Activated naive CD8-positive, alpha-beta T cell treated with anti-CD3 and anti-CD28 coated beads, Interleukin-2, amount 10 ng/mL, durations not matched to agents 7 days and 5 days (primary cell): ENCODE data around the gene WASL. TPM values are rescaled to one million over a fixed set of nuclear protein-coding genes. Genes with fewer than 3 reads are reported as not detected.

Source experiments
- ATAC-seq: fragments of 150-1000 bp; cut with Tn5 transposase; one replicate; pipeline ENCODE4 v1.10.0; 2021; ENCODE audit warnings: low read depth, moderate library complexity
- POLR2A ChIA-PET: fragments of 350-600 bp; sonication (Branson Sonifier 250); formaldehyde crosslinking; loops from one replicate; lab custom pipeline; 2021; ENCODE audit warnings: antibody characterized with exemption; lab: Charles Lee
- DNase-seq: peaks from one replicate; pipeline ENCODE4 v3.0.0; 2021
- H3K27ac Mint-ChIP-seq: one replicate; pipeline ENCODE4 v1.8.0; 2022; ENCODE audit warnings: mild to moderate bottlenecking, mixed read lengths
- H3K27me3 Mint-ChIP-seq: one replicate; pipeline ENCODE4 v1.8.0; 2022; ENCODE audit warnings: mild to moderate bottlenecking, moderate library complexity, mixed read lengths
- H3K36me3 Mint-ChIP-seq: one replicate; pipeline ENCODE4 v1.8.0; 2021; ENCODE audit warnings: mild to moderate bottlenecking, mixed read lengths
- H3K4me1 Mint-ChIP-seq: one replicate; pipeline ENCODE4 v1.8.0; 2021; ENCODE audit warnings: mixed read lengths
- H3K4me3 Mint-ChIP-seq: one replicate; pipeline ENCODE4 v1.8.0; 2022; ENCODE audit warnings: mild to moderate bottlenecking, moderate library complexity, mixed read lengths
- H3K9me3 Mint-ChIP-seq: one replicate; pipeline ENCODE4 v1.8.0; 2021; ENCODE audit warnings: mixed read lengths
- total RNA-seq, 2 experiments: library from RNA; stranded (reverse); gene quantifications; one replicate each; pipeline ENCODE4 v1.2.3, GENCODE V29; 2021

The WASL gene
- total RNA-seq, 2 experiments from 2014 or later, result 11.8 to 12.0 TPM

DNA sequence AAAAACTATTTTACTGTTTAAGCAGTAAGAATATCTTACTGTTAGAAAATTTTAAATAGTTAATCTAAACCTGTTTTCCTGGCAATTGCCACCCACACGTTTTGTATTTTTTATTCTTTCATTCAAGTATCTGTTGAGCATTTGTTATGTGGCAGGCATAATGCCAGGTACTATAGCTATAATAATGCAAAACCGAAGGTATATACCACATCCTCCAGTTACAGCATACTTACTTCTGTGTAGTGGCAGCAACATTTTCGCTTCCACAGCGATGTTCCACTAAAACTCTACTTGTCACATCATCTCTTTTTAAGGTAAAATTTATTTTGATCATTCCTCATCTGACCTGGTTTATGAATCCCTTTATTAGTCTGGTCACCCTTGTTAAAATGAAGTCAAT, 30.0 kb downstream of the WASL start:
- peak; percentile 88 for ATAC-seq
- Mint-ChIP-seq H3K36me3 (peaks cover 13% of the 10 kb centered on the region), H3K4me1 (peaks cover 42% of the 10 kb centered on the region), H3K27ac (peak overlapping the region; percentile 83), H3K9me3 (no peaks in the 10 kb centered on the region), H3K4me3 (peak overlapping the region; percentile 72), H3K27me3 (no peaks in the 10 kb centered on the region)
- POLR2A ChIA-PET, result interaction anchor here (1.0 to 3.6 kb wide), 2 partner anchors 30 to 161 kb away, joined by 3 to 20 read pairs; partner anchors contain the start of genes NDUFA5 and WASL
- DNase-seq, result no peak

- ATAC-seq, result no peak
Observed at GRCh38 chr7:123717689-123718088, 31.1 kb downstream of the WASL start.

DNA sequence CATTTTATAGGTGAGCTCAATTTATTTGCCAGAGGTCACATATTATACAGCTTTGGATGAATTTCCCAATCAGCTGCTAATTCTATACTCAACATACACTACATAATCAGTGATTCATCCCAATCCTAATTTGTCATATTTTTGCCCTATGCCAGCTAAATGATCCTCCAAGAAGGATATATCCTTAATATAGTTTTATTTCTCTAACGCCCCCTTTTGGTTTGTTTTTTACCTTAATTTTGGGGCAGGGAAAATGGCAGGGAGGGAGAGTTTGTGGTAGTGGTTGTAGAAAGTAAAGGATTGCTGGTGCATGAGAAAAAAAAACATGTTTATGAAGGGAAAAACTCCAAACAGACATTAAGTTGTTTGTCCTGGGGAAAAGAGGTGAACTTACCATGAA, 31.9 kb downstream of the WASL start:
- no peak overlapping the region for H3K4me3 Mint-ChIP-seq
- POLR2A ChIA-PET, result interaction anchor here (3.6 kb wide), 1 partner anchor 32 kb away, joined by 20 read pairs; the partner anchor contains the start of gene WASL
- peaks cover 55% of the 10 kb centered on the region for H3K4me1 Mint-ChIP-seq
- H3K27me3 Mint-ChIP-seq, result no peaks in the 10 kb centered on the region
- ATAC-seq (no peak), DNase-seq (no peak)
- no peak overlapping the region for H3K27ac Mint-ChIP-seq
- H3K9me3 Mint-ChIP-seq, result no peaks in the 10 kb centered on the region
- peaks cover 16% of the 10 kb centered on the region for H3K36me3 Mint-ChIP-seq

More at GRCh38 chr7:123717689-123718088, 31.1 kb downstream of the WASL start:
- Mint-ChIP-seq H3K4me1 (peaks cover 47% of the 10 kb centered on the region), H3K27me3 (no peaks in the 10 kb centered on the region), H3K9me3 (no peaks in the 10 kb centered on the region), H3K27ac (no peak overlapping the region), H3K36me3 (peaks cover 16% of the 10 kb centered on the region), H3K4me3 (no peak overlapping the region)
- POLR2A ChIA-PET, result interaction anchor here (3.6 kb wide), 1 partner anchor 31 kb away, joined by 20 read pairs; the partner anchor contains the start of gene WASL
- no peak for DNase-seq

- H3K4me3 Mint-ChIP-seq, result no peak overlapping the region
- H3K27me3 Mint-ChIP-seq, result no peaks in the 10 kb centered on the region
- ATAC-seq (no peak), DNase-seq (no peak)
- H3K36me3 Mint-ChIP-seq, result peaks cover 16% of the 10 kb centered on the region
- POLR2A ChIA-PET, result interaction anchor here (0.8 kb wide), 1 partner anchor 33 kb away, joined by 3 read pairs; the partner anchor contains the start of gene WASL
- H3K9me3 Mint-ChIP-seq, result no peaks in the 10 kb centered on the region
- no peak overlapping the region for H3K27ac Mint-ChIP-seq
- H3K4me1 Mint-ChIP-seq, result peaks cover 61% of the 10 kb centered on the region
Observed at GRCh38 chr7:123715799-123716198, 33.0 kb downstream of the WASL start.

DNA sequence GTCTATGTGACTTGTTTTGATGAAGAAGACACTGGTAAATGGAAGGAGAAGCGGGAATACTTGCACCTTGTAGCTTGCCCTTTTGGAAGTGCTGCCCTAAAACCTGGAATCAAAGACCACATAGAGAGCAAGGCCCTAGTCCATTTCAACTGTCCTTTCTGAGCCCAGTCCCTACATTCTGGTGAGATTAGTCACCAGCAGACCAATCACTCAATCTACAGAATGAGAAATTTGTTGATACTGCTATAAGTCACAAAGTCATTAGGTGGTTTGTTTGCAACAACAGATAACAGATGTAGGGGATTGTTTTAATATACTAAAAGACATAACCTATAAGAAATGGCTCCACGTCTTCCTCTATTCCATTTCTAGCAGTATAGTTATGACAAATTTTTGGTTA, 33.6 kb downstream of the WASL start:
- Mint-ChIP-seq H3K4me3 (no peak overlapping the region), H3K36me3 (peaks cover 16% of the 10 kb centered on the region), H3K4me1 (peaks cover 64% of the 10 kb centered on the region), H3K27me3 (no peaks in the 10 kb centered on the region), H3K9me3 (no peaks in the 10 kb centered on the region), H3K27ac (no peak overlapping the region)
- DNase-seq (no peak), ATAC-seq (no peak)
- POLR2A ChIA-PET, result interaction anchor here (0.8 kb wide), 1 partner anchor 34 kb away, joined by 3 read pairs; the partner anchor contains the start of gene WASL

DNA sequence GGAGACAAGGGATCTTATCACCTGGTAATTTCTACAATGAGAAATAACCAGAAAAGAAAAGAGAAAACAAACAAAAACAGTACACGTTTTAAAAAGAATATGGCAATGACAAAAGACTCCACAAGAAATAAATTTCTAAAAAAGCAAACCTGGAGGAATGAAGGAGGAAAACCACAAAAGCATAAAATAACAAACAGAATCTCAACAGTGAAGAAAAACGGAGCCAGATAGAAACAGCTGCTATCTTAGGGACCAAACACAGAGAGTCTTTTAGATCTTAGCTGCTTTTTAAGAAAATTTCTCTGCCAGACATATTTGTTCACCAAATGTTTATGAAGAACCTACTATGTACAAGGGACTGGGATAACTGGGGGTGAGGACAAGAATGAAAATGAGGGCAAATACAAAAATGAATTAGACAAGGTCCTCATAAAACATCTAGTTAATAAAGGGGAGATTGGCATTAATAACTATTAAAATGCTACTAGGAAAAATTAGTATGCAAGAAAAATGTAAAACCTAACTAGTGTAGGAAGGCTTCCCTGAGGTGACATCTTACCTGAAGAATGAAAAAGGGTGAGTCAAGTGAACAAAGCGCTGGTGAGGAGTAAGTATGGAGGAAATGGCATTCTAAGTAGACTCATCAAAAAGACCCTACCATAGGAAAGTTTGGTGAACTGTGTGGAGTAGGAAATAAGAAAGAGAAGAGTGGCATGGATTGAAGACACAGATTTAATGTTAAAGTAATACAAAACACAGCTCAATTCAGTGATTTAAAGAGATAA, 34.3 kb downstream of the WASL start:
- Mint-ChIP-seq H3K4me1 (peaks cover 59% of the 10 kb centered on the region), H3K27ac (peak overlapping the region; percentile 6), H3K27me3 (no peaks in the 10 kb centered on the region), H3K9me3 (no peaks in the 10 kb centered on the region), H3K4me3 (peak overlapping the region; percentile 11), H3K36me3 (peaks cover 17% of the 10 kb centered on the region)
- ATAC-seq (no peak), DNase-seq (no peak)
- POLR2A ChIA-PET, result interaction anchor here (1.1 kb wide), 1 partner anchor 35 kb away, joined by 3 read pairs; the partner anchor contains the start of gene WASL

GRCh38 chr7:123712619-123713018, 36.2 kb downstream of the WASL start:
- peak overlapping the region; percentile 37 for H3K27ac Mint-ChIP-seq
- DNase-seq (no peak), ATAC-seq (no peak)
- no peaks in the 10 kb centered on the region for H3K9me3 Mint-ChIP-seq
- H3K27me3 Mint-ChIP-seq, result no peaks in the 10 kb centered on the region
- POLR2A ChIA-PET, result interaction anchor here (0.9 kb wide), 1 partner anchor 35 kb away, joined by 3 read pairs; no protein-coding TSS in a partner anchor
- H3K4me3 Mint-ChIP-seq, result peak overlapping the region; percentile 63
- H3K4me1 Mint-ChIP-seq, result peaks cover 57% of the 10 kb centered on the region
- H3K36me3 Mint-ChIP-seq, result peaks cover 26% of the 10 kb centered on the region

- DNase-seq, result no peak
- ATAC-seq, result peak; percentile 78
- Mint-ChIP-seq H3K9me3 (no peaks in the 10 kb centered on the region), H3K27me3 (no peaks in the 10 kb centered on the region), H3K4me1 (peaks cover 55% of the 10 kb centered on the region), H3K36me3 (peaks cover 26% of the 10 kb centered on the region), H3K27ac (peak overlapping the region; percentile 55), H3K4me3 (peak overlapping the region; percentile 63)
- POLR2A ChIA-PET, result interaction anchor here (0.9 kb wide), 1 partner anchor 36 kb away, joined by 3 read pairs; no protein-coding TSS in a partner anchor
Observed at GRCh38 chr7:123711832-123712293, 36.9 kb downstream of the WASL start.

DNA sequence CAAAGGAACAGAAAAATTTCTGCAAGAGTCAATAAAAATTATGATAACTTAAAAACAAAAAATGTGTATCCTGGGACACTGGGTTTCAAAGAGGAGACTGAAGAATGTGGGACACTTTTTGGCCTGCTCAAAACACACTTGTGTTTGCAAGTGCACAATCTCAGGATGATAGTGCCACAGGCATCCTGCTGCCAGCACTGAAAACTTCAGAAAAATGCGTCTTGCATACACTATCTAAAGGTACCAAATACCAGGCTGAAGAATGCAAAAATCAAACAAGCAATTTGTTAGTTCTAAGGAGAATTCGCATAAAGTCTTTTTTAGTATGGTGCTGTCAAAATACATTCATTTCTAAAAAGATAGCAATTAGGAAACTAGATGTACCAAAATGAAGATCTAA, 38.1 kb downstream of the WASL start:
- no peaks in the 10 kb centered on the region for H3K9me3 Mint-ChIP-seq
- ATAC-seq (no peak), DNase-seq (no peak)
- H3K27me3 Mint-ChIP-seq, result no peaks in the 10 kb centered on the region
- H3K4me3 Mint-ChIP-seq, result peak overlapping the region; percentile 40
- H3K27ac Mint-ChIP-seq, result peak overlapping the region; percentile 9
- H3K4me1 Mint-ChIP-seq, result peaks cover 51% of the 10 kb centered on the region
- POLR2A ChIA-PET, result no interaction called here
- peaks cover 23% of the 10 kb centered on the region for H3K36me3 Mint-ChIP-seq

DNA sequence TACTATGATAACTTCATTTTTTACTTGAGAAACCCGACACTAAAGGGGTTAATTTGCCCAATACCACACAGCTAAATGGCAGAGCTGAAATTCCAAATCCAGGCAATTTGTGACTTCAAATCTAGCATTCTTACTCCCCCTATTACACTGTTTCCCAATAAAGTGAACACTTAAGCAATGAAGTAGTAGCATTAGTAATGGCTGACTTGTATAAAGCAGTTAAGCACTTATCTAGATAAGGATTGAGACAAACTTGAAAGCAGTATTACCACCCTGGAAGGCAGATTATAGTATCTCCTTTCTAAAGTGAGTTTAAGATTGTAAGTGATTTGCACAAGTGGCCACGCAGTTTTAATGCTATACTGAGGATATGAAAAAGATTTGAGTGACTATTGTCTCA, 39.3 kb downstream of the WASL start:
- Mint-ChIP-seq H3K36me3 (peaks cover 23% of the 10 kb centered on the region), H3K4me3 (no peak overlapping the region), H3K27ac (no peak overlapping the region), H3K9me3 (no peaks in the 10 kb centered on the region), H3K4me1 (peaks cover 50% of the 10 kb centered on the region), H3K27me3 (no peaks in the 10 kb centered on the region)
- DNase-seq (no peak), ATAC-seq (no peak)
- POLR2A ChIA-PET, result interaction anchor here (2.4 kb wide), 1 partner anchor 39 kb away, joined by 11 read pairs; the partner anchor contains the start of gene WASL

DNA sequence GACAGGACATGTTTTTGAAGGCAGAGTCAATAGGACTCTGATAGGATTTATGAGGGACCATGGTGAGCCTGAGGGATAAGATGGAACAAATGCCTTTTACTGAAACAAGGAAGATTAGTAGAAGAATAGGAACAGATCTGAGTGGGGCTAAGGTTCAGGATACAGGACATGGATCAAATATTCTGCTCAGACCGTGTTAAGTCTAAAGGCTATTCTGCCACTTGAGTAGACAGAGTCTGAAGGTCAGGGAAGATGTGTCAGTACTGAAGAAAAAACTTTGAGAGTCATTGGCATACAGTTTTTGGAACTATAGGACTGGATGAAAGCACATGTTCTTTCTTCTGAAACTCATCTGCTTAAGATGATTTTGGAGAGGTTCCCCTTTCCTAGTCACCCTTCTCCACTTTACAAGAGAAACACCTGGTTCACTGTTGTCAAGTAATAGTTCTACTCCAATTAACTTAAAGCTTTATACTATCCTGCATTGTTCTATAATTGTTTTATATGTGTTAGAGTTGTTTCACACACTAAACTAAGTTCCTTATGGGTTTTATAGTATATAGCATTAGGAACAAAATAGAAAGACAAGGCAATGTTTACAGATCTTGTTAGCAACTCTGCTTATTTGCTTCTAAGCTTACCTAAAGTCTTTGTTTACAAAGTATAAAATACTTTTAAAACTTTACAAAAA, 43.4 kb downstream of the WASL start:
- Mint-ChIP-seq H3K4me1 (peaks cover 16% of the 10 kb centered on the region), H3K9me3 (no peaks in the 10 kb centered on the region), H3K27ac (no peak overlapping the region), H3K4me3 (no peak overlapping the region), H3K27me3 (no peaks in the 10 kb centered on the region), H3K36me3 (peaks cover 18% of the 10 kb centered on the region)
- POLR2A ChIA-PET, result no interaction called here
- no peak for DNase-seq
- no peak for ATAC-seq

DNA sequence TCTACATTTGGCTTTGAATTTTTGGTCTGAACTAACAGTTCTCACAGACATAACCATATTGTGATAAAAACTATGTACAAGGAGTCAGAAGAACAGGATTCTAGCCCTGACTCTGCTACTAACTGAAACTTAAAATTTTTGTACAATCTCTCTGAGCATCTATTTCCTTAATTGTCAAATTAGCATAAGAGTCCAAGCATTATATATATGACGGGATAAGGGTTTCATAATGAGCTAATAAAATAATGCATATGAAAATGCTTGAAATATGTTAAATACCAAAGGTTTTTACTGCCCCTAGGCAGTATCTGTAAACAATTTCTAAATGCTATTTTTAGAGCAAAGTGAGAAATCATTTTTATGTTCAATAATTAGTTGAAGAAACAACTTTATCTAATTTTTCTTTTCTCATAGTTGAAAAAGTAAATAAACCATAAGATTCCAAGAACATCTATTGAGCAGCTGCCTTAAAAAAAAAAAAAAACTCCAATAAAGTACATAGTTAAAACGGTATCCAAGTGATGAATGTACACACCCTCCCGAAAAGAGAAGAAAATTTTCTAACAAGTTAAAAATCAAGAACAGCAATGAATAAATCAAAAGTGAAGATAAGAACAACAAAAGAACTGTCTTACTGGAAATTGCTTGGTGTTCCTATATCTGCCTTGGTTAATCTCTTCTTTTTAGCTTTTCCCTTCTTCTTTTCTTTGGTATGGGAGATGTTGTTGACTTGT, 52.7 kb downstream of the WASL start:
- peaks cover 1% of the 10 kb centered on the region for H3K4me1 Mint-ChIP-seq
- H3K4me3 Mint-ChIP-seq, result no peak overlapping the region
- POLR2A ChIA-PET, result no interaction called here
- DNase-seq (no peak), ATAC-seq (no peak)
- no peak overlapping the region for H3K27ac Mint-ChIP-seq
- no peaks in the 10 kb centered on the region for H3K27me3 Mint-ChIP-seq
- H3K9me3 Mint-ChIP-seq, result no peaks in the 10 kb centered on the region
- peaks cover 6% of the 10 kb centered on the region for H3K36me3 Mint-ChIP-seq
